ENCODE data around the gene SOX12.

GRCh38 chr20:313948-314347 lies 11.4 kb upstream of the SOX12 start:
- TF ChIP-seq CTCF (IDR thresholded peaks at IDR 0.05; ENCODE audit: insufficient read depth, low read depth, low read length) (no peak), EZH2 (IDR thresholded peaks at IDR 0.05; ENCODE audit: insufficient read depth, low read length) (no peak)

Measured in astrocyte (in vitro differentiated cells and primary cell).